Embryonic facial prominence (tissue), 1 donor: ENCODE data around the gene PRKX.
"Not testable (repeated sequence)": the region's sequence is repeated elsewhere in the genome, so short reads cannot be mapped to it uniquely, and the experiment has no call there.

ENCODE experiments used
- DNase-seq: peaks from one replicate; pipeline ENCODE4 v3.0.0-alpha.2; 2016; ENCODE audit errors: extremely low spot score

Gene PRKX

GRCh38 chrX:3713225-3713936 lies at the start of gene PRKX:
PRKX (minus strand) TSS chrX:3713649; CDS start chrX:3713253, 396 bp downstream.
- no peak for DNase-seq

- DNase-seq = no peak
These were observed 49.7 kb upstream of the PRKX start for GRCh38 chrX:3763111-3763510.

GRCh38 chrX:3757510-3758025 lies 44.1 kb upstream of the PRKX start:
- DNase-seq = no peak

GRCh38 chrX:3748052-3748559 lies 34.7 kb upstream of the PRKX start:
- DNase-seq = no peak

GRCh38 chrX:3743801-3744439 lies 30.5 kb upstream of the PRKX start:
- DNase-seq = no peak

- not testable (repeated sequence) for DNase-seq
These were observed 27.5 kb upstream of the PRKX start for GRCh38 chrX:3740946-3741345.

- peak; percentile 6 for DNase-seq
These were observed 25.1 kb upstream of the PRKX start for GRCh38 chrX:3738509-3738908.

GRCh38 chrX:3736536-3736935 lies 23.1 kb upstream of the PRKX start:
- not testable (repeated sequence) for DNase-seq

- not testable (repeated sequence) for DNase-seq
These were observed 22.4 kb upstream of the PRKX start for GRCh38 chrX:3735891-3736290.

GRCh38 chrX:3734456-3734855 lies 21.0 kb upstream of the PRKX start:
- not testable (repeated sequence) for DNase-seq

GRCh38 chrX:3733043-3733430 lies 19.6 kb upstream of the PRKX start:
- no peak for DNase-seq

GRCh38 chrX:3732326-3733042 lies 19.0 kb upstream of the PRKX start:
- DNase-seq = not testable (repeated sequence)

GRCh38 chrX:3728454-3728853 lies 15.0 kb upstream of the PRKX start:
- no peak for DNase-seq

GRCh38 chrX:3723460-3723859 lies 10.0 kb upstream of the PRKX start:
- not testable (repeated sequence) for DNase-seq

GRCh38 chrX:3717742-3718420 lies 4.4 kb upstream of the PRKX start:
- no peak for DNase-seq

- no peak for DNase-seq
These were observed 2.5 kb upstream of the PRKX start for GRCh38 chrX:3715921-3716320.

GRCh38 chrX:3714706-3715479 lies 1.4 kb upstream of the PRKX start:
- DNase-seq = not testable (repeated sequence)

- DNase-seq = no peak
These were observed 537 bp upstream of the PRKX start for GRCh38 chrX:3713937-3714434.

GRCh38 chrX:3712870-3713224 lies 602 bp downstream of the PRKX start:
- no peak for DNase-seq

GRCh38 chrX:3712051-3712869 lies 1.2 kb downstream of the PRKX start:
- no peak for DNase-seq
